ENCODE data around the gene ZNF768.
A peak's percentile ranks its signal among the peaks of the same experiment; 100 is the strongest.
"Not testable (repeated sequence)": the region's sequence is repeated elsewhere in the genome, so short reads cannot be mapped to it uniquely, and the experiment has no call there.

The ZNF768 gene

DNA sequence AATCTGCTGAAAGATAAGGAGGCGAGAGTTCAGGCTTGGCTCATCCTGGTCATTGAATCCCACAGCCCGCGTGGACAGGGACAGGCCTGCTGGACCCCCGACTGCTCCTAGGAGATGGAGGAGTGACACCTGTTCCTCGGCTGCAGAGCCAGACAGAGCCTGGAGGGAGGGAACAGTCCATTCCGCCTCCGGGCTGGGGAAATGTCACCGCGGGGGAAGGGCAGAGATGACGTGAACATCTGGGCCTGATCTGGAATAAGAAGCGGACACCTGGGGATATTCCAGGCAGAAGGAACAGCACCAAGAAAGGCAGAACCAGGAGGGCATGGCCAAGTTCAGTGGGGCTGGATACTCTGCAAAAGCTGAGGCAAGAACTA is 6.8 kb upstream of the ZNF768 start:
- DNase-seq (ENCODE audit: low read depth in 2 of 2) = no peak

DNA sequence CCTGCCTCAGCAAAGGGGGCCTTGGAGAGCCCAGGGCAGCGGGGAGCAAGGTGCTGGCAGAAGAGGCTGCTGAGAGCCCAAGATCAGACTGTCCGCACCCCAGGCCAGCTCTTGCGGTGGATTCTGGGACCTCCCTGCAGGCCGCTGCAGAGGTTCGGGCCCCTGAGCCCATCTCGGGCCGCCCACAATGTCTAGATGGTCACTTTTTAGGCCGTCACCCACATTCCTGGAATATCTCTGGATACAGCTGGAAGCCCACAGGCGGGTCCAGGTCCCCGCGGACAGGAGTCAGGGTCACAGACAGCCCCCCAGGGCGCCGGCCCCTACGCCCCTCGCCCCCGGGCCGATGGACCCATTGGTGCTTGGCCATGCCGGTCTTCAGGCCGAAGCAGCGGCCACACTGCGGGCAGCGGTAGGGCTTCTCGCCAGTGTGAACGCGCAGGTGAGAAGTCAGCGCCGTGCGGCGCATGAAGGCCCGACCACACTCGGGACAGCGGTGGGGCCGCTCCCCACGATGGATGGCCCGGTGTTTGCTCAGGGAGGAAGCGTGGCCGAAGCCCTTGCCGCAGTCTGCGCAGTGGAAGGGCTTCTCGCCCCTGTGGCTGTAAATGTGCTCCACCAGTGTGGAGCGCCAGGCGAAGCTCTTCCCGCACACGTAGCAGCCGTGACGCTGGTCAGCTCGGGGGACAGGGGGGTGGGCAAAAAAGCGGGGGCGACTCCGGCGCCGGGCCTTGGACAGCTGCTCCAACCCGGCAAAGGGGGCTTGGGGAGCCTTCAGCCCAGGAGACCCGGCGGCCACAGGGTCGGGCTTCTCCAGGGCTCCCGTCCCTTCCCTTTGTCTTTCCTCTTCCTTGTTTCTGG is 6.1 kb upstream of the ZNF768 start:
- DNase-seq (ENCODE audit: low read depth in 2 of 2) = no peak

DNA sequence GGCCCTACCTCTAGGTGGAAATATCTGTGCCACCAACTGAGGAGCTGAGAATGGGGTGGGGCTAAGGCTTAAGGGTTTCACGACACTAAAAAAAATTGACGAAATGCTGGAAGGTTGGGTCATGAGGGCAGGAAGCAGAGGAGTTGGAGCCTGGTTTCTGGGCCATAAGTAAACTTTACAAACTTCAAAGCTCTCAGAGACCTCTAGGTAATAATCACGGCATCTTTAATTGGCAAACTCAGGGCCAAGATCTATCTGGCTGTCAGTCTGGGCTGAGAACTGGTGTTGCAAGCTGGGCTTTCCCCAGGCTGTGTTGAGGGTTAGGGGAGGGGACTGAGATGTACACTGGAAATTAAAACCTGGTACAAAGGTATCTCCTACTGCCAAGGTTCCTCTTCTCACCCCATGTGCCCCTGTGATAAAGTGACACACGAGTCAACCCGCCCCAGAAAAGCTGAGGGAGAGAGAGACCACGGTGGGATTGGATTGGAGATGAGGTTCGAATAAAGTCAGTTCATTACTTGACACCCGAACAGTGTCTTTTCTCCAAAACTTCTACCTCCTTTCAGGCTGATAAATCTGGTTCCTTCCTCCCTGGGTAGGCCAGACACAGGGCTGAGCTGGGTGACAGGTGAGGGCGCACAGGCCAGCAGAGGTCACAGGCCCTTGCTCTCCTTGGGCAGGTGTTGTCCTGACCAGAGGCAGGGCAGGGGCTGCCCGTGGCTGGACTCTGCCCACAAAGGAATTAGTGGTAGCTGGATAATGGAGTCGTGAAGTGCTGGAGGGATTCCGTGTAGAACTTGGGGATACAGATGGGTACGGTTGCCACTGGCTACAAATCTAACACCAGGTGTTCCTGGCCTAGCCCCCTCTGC is 4.0 kb upstream of the ZNF768 start:
- no peak for DNase-seq (ENCODE audit: low read depth in 2 of 2)

DNA sequence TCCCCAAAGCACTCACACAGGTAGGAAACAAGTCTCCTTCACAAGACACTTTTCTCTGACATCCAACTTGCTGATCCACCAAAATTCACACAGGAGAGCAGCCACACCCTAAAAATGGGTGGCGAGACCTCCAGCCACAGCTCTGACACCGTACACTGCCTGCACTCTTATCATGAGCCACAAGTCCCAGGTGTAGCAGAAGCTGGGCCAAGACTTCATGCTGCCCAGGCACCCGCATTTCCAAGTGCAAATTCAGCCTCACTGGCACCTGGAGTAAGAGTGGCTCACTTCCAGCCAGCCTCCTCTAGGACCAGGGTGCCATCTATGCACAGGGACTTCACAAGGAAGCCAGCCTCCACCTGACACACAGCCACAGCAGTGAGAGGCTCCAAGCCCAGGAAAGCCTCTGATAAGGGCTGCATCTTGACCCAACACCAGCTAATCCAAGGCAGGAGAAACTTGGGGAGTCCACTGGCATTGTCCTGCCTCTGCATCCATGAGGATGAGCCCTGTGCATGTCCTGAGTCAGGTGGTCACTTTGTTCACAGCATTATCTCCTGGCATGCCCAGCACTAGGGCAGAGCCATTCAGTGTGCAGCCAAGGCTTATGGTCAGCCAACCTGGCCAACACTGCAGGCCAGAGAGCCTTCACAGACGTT is 2.6 kb upstream of the ZNF768 start:
- DNase-seq (ENCODE audit: low read depth in 2 of 2) = no peak

DNA sequence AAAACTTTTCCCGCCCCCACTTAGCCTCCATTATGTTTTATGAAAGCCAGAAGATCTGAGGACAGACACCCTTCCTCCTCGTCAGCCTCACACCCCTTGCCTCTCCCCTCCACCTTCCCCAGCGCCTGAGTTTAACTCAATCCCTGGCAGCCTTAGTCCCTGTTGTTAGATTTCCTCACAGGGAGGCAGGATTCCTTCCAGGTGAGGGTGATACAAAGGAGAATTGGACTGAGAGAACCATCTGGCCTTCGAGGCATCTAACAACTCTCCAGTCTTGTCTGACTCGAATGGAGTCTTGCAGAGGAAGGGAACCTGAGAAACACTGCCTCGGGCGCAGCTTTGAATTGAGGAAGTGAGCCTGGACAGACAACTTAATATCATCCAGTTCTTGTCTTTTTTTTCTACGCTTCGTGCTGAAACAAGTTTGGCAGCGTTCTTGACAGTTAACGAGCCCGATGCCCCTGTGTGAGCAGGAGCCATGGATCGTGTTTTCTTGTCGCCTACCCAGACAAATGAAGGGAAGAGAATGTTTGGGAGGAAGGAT is 1.3 kb upstream of the ZNF768 start:
- DNase-seq (ENCODE audit: low read depth in 2 of 2) = no peak

DNA sequence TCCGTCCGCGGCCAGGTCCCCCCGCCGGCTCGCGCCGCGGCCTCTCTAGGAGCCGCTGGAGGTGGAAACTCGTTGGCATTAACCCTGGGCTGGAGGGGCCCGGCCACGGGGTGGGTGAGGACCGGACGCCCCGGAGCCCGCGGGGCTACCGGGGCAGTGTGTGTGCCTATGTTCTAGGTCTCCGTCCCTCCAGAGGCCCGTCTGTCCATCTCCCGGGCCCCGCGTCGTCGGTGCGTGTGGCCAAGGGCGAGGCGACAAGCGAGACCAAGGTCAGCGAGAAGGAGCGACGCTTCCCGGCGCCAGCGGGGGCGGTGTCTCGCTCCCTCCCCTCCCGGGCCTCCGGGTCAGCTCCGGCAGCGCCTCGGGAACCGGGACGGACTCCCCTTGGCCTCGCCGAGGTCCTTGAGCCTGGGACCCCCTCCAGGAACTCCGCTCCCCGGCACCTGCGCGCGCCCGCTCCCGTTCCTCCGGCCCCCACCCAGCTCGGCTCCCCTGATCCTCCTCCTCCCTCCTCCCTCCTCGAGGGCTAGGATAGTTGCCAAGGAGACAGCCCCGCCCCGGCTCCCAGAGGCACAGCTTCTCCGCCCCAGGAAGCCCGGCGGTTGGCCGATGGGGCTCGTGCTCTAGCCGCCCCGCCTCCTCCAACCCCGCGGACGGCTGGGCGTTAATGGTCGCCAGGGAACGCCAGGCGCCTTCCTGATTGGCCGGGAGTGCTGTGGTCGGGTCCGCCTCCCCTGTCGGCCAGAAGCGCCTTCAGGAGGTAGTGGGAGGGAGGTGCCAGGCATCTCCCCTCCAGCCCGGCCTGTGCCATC is 663 bp upstream of the ZNF768 start:
- DNase-seq (ENCODE audit: low read depth in 2 of 2) = peak; percentile 88 to 96

DNA sequence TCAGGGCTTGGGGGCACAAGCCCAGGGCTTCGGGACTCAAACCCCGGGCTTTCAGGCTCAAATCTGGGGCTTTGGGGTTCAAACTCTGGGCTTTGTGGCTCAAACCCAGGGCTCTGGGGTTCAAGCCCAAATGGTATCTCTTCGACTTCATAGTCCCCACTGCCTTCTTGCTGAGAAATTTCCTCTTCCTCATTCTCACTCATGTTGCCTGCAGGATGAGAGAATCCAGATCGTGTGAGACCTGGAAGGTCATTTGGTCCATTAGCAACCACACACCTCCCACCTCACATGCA is 576 bp downstream of the ZNF768 start:
- DNase-seq (ENCODE audit: low read depth in 2 of 2) = no peak

DNA sequence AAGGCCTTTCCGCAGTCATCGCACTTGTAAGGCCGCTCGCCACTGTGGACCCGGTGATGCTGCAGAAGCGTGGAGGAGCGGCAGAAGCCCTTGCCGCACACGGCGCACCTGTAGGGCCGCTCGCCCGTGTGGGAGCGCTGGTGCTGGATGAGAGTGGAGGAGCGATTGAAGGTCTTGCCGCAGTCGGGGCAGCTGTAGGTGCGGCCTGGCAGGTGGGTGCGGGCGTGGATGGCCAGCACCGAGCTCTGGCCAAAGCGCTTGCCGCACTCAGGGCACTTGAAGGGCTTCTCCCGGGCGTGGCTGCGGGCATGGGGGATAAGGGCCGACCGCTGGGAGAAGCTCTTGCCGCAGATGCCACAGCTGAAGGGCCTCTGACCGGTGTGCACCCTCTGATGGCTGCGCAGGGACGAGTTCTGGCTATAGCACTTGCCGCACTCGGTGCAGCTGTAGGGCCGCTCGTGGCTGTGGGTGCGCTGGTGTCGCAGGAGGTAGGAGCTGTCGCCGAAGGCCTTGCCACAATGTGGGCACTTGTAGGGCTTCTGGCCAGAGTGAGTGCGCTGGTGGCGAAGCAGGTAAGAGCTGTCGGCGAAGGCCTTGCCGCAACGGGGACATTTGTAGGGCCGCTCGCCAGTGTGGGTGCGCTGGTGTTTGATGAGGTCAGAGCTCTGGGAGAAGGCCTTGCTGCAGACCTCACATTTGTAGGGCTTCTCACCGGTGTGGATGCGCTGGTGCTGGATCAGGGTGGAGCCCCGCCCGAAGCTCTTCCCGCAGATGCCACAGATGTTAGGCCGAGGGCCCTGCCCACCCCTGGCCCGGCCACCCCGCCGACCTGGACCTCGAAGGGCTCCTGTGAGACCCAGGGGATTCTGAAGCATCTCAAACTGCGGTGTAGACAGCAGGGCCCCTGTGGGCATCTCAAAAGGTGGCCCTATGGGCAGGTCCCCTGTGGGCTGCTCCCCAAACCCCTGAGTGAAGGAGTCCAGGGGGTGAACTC is 1.5 kb downstream of the ZNF768 start:
- no peak for DNase-seq (ENCODE audit: low read depth in 2 of 2)

DNA sequence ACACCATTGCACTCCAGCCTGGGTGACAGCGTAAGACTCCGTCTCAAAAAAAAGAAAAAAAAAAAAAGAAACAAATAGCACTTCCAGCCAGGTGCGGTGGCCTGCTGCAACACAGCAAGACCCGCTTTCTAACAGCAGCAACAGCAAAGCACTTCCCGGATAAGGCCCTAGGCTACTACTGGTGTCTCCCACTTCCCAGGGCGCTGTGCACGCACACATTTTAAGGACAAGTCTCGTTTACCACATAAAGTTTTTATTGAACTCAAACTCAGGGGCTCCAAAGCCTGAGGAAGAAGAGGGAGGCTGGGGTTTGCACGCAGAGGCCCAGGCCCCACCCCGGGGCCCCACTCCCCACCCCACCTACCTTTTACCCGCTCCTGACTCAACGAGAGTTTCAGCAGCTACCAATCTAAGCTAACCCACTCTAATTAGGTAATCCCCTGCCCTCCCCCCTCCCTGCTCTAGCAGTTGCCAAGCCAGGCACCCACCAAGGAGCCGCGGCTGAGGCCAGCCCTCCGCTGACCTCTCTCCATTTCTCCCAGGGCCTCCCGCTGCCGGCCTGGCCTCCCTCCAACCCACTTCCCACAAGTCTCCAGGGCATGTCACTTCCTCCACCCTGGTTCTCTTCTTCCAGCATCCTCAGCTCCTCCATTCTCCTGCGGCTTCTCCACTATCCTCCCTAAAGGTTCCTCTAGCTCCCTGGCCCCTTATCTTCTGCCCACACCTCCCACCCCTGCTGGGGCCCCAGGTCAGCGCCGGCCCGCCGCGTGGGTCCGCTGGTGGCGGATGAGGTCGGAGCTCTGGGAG is 2.4 kb downstream of the ZNF768 start:
- DNase-seq (ENCODE audit: low read depth in 2 of 2) = no peak

DNA sequence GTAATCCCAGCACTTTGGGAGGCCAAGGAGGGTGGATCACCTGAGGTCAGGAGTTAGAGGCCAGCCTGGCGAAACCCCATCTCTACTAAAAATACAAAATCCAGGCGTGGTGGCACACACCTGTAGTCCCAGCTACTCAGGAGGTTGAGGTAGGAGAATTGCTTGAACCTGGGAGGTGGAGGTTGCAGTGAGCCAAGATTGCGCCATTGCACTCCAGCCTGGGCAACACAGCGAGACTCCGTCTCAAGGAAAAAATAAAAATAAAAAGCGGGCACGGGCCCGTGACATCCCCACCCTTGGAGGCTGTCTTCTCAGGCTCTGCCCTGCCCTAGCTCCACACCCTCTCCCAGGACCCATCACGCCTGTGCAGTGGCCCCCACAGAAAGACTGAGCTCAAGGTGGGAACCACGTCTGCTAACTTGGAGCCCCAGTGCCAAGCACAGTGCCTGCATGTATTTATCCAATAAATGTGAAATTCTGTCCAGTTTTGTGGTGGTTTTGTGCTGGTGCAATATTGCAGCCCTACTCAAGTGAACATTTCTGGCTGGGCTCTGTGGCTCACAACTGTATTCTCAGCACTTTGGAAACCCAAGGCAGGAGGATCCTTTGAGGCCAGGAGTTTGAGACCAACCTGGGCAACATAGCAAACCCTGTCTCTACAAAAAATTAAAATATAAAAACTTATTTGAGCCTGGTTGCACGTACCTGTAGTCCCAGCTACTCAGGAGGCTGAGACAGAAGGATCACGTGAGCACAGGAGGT is 3.5 kb downstream of the ZNF768 start:
- not testable (repeated sequence) for DNase-seq (ENCODE audit: low read depth in 2 of 2)

DNA sequence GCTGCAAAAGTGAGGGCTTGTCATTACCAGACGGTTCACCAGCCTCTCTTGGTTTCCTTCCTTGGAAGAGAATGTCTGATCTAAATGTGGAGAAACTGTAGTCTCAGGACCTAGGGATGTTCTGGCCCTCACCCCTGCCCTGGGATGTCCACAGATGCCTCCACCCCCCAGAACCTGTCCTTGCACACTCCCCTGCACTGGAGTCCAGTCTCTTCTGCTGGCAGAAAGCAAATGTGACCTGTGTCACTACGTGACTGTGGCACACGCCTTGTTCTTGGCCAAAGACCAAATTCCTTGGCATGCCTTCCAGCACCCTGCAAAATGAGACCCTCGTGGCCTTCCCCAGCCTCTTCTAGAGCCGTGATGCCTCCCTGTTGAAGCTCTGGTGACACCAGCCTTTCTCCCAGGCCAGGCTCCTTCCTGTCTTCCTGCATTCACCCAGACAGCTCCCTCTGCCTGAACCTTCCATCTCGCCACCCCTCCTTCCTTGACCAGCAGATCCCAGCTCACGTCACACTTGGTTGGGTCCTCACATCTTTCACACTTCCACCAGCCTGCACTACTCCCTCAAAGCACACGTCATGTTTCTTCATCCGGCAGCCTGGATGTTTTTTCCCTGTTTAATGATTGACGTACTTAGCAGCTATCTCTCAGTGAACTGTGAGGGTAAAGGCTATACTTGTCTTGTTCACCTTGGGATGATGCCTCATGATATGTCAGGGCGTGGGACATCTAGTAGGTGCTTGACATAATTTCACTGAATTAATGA is 4.3 kb downstream of the ZNF768 start:
- no peak for DNase-seq (ENCODE audit: low read depth in 2 of 2)

DNA sequence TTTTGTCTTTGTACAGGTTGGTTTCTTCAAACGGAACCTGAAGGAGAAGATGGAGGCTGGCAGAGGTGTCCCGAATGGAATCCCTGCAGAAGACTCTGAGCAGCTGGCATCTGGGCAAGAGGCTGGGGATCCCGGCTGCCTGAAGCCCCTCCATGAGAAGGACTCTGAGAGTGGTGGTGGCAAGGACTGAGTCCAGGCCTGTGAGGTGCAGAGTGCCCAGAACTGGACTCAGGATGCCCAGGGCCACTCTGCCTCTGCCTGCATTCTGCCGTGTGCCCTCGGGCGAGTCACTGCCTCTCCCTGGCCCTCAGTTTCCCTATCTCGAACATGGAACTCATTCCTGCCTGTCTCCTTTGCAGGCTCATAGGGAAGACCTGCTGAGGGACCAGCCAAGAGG is 4.9 kb downstream of the ZNF768 start:
- no peak for DNase-seq (ENCODE audit: low read depth in 2 of 2)

DNA sequence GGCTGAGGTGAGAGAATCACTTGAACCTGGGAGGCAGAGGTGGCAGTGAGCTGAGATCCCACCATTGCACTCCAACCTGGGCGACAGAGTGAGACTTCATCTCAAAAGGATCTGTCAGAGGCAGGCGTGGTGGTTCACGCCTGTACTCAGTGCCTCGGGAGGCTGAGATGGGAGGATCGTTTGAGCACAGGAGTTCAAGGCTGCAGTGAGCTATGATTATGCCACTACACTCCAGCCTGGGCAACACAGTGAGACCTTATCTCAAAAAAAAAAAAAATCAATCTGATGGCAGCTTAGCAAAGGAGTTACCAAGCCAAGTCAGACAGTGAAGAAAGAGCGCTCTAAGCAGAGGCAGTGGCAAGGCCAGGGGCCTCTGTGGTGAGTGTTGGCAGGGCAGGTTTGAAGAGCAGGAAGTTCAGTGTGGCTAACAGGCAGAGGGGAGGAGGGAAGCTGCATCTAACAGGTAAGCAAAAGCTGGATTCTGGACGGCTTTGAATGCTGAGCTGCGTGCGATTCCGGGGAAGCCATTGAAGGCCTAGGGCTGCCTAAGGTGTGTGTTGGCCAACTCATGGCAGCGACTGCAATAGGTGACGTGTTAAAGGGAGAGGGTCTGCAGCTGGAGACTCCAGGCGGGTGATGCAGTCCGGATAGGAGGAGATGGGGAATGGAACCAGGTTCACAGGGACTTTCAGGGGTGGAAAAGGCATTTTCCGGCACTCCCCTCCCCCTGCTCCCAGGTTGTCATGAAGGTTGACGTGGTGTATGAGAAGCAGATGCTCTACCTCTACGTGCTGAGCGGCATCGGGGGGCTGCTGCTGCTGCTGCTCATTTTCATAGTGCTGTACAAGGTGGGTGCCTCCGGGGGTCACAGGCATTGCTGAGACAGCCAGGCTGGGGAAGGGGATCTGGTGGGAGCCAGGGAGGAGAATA is 7.0 kb downstream of the ZNF768 start:
- DNase-seq (ENCODE audit: low read depth in 2 of 2) = no peak

DNA sequence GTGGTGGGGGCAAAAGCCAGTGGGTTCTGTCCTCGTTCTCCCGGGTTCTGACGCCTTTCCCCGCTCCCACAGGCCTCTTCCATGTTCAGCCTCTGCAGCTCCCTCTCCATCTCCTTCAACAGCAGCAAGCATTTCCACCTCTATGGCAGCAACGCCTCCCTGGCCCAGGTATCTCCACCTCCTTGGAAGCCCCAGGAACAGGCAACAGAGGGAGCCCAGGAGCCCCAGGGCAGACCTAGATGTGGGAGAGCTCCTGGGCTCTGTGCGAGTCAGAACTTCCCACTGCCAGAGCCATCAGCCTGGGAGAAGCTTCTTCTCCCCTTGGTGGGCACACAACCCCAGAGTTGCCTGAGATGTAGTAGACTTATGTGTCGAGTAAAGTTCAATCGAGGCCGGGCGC is 7.8 kb downstream of the ZNF768 start:
- DNase-seq (ENCODE audit: low read depth in 2 of 2) = no peak

DNA sequence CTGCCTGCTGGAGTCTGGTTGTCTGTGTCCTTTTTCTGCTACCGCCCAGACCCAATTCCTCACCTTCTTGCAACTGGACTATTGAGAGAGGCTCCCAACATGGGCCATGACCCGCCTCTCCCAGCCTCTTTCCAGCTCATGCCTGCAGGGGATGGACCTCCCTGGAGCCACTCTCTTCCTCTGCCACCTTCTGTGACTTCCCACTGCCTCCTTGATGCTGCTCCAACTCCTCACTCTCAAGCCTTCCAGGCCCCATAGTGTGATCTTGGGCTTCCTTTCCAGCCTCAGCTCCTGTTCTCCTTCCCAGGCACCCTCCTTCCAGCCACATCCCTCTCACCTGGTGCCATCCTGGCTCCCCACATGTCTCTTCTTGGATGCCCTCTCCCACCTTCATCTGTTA is 11.1 kb downstream of the ZNF768 start:
- no peak for DNase-seq (ENCODE audit: low read depth in 2 of 2)

DNA sequence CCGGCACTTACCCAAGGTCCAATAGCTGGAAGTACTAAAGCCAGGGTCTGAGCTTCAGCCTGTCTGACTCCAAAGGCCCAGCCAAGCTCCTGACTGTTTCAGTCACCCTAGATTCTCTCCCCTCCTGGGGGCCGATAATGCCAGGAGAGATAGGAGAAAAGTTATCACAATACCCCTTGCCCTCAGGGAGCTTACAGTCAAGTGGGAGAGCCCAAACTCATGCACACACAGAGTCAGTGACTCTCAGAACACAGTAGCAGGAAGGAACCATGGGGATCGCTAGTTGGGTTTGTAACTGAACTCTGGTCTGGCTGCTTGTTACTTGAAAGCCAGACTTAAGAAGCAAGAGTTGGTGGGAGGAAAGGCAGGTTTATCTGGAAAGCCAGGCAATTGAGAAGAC is 14.9 kb downstream of the ZNF768 start:
- no peak for DNase-seq (ENCODE audit: low read depth in 2 of 2)
